ENCODE data around the gene HSBP1L1.

DNA sequence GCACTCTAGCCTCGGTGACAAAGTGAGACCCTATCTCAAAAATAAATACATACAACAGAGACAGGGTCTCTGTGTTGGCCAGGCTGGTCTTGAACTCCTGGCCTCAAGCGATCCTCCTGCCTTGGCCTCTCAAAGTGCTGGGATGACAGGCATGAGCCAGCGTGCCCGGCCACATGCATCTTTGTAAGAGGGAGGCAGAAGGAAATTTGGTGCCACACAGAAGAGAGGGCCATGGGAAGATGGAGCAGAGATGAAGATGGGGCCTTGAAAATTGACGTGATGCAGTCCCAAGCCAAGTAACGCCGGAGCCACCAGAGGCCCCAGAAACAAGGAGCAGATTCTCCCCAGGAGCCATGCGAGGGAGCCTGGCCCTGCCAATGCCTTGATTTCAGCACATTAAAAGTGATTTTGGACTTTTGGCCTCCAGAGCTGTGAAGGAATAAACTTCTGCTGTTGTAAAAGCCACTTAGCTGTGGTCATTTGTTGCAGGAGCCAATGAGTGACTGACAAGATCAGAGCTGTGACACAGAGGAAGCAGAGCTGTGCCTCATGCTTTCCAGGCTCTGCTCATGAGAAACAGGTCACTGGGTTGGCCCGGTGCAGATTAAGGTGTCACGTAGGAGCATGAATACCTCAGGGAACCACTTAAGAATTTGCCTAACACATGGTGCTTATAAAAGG, 10.3 kb upstream of the HSBP1L1 start:
- TF ChIP-seq, protein P1, sequence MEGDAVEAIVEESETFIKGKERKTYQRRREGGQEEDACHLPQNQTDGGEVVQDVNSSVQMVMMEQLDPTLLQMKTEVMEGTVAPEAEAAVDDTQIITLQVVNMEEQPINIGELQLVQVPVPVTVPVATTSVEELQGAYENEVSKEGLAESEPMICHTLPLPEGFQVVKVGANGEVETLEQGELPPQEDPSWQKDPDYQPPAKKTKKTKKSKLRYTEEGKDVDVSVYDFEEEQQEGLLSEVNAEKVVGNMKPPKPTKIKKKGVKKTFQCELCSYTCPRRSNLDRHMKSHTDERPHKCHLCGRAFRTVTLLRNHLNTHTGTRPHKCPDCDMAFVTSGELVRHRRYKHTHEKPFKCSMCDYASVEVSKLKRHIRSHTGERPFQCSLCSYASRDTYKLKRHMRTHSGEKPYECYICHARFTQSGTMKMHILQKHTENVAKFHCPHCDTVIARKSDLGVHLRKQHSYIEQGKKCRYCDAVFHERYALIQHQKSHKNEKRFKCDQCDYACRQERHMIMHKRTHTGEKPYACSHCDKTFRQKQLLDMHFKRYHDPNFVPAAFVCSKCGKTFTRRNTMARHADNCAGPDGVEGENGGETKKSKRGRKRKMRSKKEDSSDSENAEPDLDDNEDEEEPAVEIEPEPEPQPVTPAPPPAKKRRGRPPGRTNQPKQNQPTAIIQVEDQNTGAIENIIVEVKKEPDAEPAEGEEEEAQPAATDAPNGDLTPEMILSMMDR (IDR thresholded peaks at IDR 0.05): no peak
- TF ChIP-seq POLR2A (IDR thresholded peaks at IDR 0.05): no peak
